Activated naive CD8-positive, alpha-beta T cell treated with anti-CD3 and anti-CD28 coated beads, Interleukin-2, amount 50 U/mL, for 16 hours (primary cell): Measurements from ENCODE around the gene C20orf173.
"Not testable (repeated sequence)": the region's sequence is repeated elsewhere in the genome, so short reads cannot be mapped to it uniquely, and the experiment has no call there.

Experiments
- DNase-seq: peaks from one replicate; pipeline ENCODE4 v3.0.0-alpha.2; 2020; ENCODE audit warnings: low read depth, low spot score

The C20orf173 gene

GRCh38 chr20:35546127-35546526, 16.7 kb upstream of the C20orf173 start:
- no peak for DNase-seq

GRCh38 chr20:35544941-35545340, 15.5 kb upstream of the C20orf173 start:
- not testable (repeated sequence) for DNase-seq

GRCh38 chr20:35544436-35544835, 15.0 kb upstream of the C20orf173 start:
- no peak for DNase-seq

GRCh38 chr20:35542990-35543389, 13.5 kb upstream of the C20orf173 start:
- DNase-seq: no peak

GRCh38 chr20:35541783-35542662, 12.6 kb upstream of the C20orf173 start, which contains the start of gene ERGIC3:
ERGIC3 (plus strand) TSS chr20:35542078; CDS start chr20:35542098, 20 bp downstream.
- peak; percentile 93 for DNase-seq

GRCh38 chr20:35541118-35541782, 11.8 kb upstream of the C20orf173 start:
- no peak for DNase-seq

GRCh38 chr20:35539756-35540212, 10.3 kb upstream of the C20orf173 start:
- DNase-seq: no peak

GRCh38 chr20:35527122-35527769, 2.2 kb downstream of the C20orf173 start:
- DNase-seq: no peak

GRCh38 chr20:35525639-35526038, 3.8 kb downstream of the C20orf173 start:
- no peak for DNase-seq

- no peak for DNase-seq
These were observed 6.1 kb downstream of the C20orf173 start for GRCh38 chr20:35523298-35523888.

GRCh38 chr20:35518955-35519354, 10.5 kb downstream of the C20orf173 start:
- DNase-seq: no peak

- DNase-seq: not testable (repeated sequence)
These were observed 11.7 kb downstream of the C20orf173 start for GRCh38 chr20:35517767-35518166.

GRCh38 chr20:35517125-35517524, 12.3 kb downstream of the C20orf173 start:
- no peak for DNase-seq

- no peak for DNase-seq
These were observed 13.4 kb downstream of the C20orf173 start for GRCh38 chr20:35515949-35516645.

- DNase-seq: no peak
These were observed 14.1 kb downstream of the C20orf173 start for GRCh38 chr20:35515341-35515740.

- DNase-seq: no peak
These were observed 15.0 kb downstream of the C20orf173 start for GRCh38 chr20:35514371-35514932.

- DNase-seq: no peak
These were observed 17.5 kb downstream of the C20orf173 start for GRCh38 chr20:35511814-35512420.

- DNase-seq: no peak
These were observed 18.3 kb downstream of the C20orf173 start for GRCh38 chr20:35510951-35511735.

- DNase-seq: no peak
These were observed 20.8 kb downstream of the C20orf173 start for GRCh38 chr20:35508493-35509218.
